DMS153 treated with DMSO at 0.1 percent for 48 hours (cell line): ENCODE measurements around the gene TRAPPC3.

Experiments used
- DNase-seq: peaks from one replicate; lab custom pipeline; 2025; ENCODE audit not compliant: unreplicated experiment; lab: John Stamatoyannopoulos, UW

The TRAPPC3 gene

GRCh38 chr1:36101546-36101945 lies 47.7 kb downstream of the TRAPPC3 start:
- DNase-seq: no peak

GRCh38 chr1:36100376-36100775 lies 48.9 kb downstream of the TRAPPC3 start:
- DNase-seq: no peak

- peak; percentile 62 for DNase-seq
These were observed 49.5 kb downstream of the TRAPPC3 start for GRCh38 chr1:36099681-36100341.

GRCh38 chr1:36098650-36099365 lies 50.5 kb downstream of the TRAPPC3 start:
- no peak for DNase-seq

- no peak for DNase-seq
These were observed 51.3 kb downstream of the TRAPPC3 start for GRCh38 chr1:36097693-36098585.

GRCh38 chr1:36096500-36097432 lies 52.5 kb downstream of the TRAPPC3 start:
- no peak for DNase-seq

- DNase-seq: no peak
These were observed 53.4 kb downstream of the TRAPPC3 start for GRCh38 chr1:36095760-36096405.

- no peak for DNase-seq
These were observed 54.6 kb downstream of the TRAPPC3 start for GRCh38 chr1:36094621-36095061.

GRCh38 chr1:36093929-36094328 lies 55.4 kb downstream of the TRAPPC3 start:
- DNase-seq: no peak

- no peak for DNase-seq
These were observed 56.1 kb downstream of the TRAPPC3 start for GRCh38 chr1:36093226-36093625.

GRCh38 chr1:36092798-36093185 lies 56.5 kb downstream of the TRAPPC3 start:
- DNase-seq: no peak

- DNase-seq: no peak
These were observed 57.0 kb downstream of the TRAPPC3 start for GRCh38 chr1:36092166-36092797.

- DNase-seq: no peak
These were observed 57.6 kb downstream of the TRAPPC3 start for GRCh38 chr1:36091698-36092097.

GRCh38 chr1:36091141-36091540 lies 58.1 kb downstream of the TRAPPC3 start:
- no peak for DNase-seq

- DNase-seq: no peak
These were observed 59.7 kb downstream of the TRAPPC3 start for GRCh38 chr1:36089393-36090121.

- DNase-seq: peak; percentile 98
These were observed 60.5 kb downstream of the TRAPPC3 start, which contains the start of gene ADPRS for GRCh38 chr1:36088577-36089392. ADPRS (plus strand) TSS chr1:36088892; CDS start chr1:36088905, 13 bp downstream.

GRCh38 chr1:36088265-36088576 lies 61.1 kb downstream of the TRAPPC3 start:
- no peak for DNase-seq
